Cardiac muscle cell (in vitro differentiated cells and primary cell): ENCODE measurements around the gene CEP290. TPM values are rescaled to one million over a fixed set of nuclear protein-coding genes. Genes with fewer than 3 reads are reported as not detected.

Source experiments
- DNase-seq, 2 donors: peaks; one replicate each; pipeline versions ENCODE4 v3.0.0 to v3.0.0-alpha.2; 2010 to 2017; ENCODE audit warnings: low read depth in 1 of 2, low spot score in 1 of 2
- H3K27ac ChIP-seq: fragments of 200-600 bp; sonication (generic); 2 replicates; pipeline ENCODE4 v1.5.1; 2016
- H3K27me3 ChIP-seq: fragments of 200-600 bp; sonication (generic); 2 replicates; pipeline ENCODE4 v1.6.0; 2016; ENCODE audit warnings: control low read depth
- H3K36me3 ChIP-seq: fragments of 200-600 bp; sonication (generic); 2 replicates; pipeline ENCODE4 v1.5.1; 2016; ENCODE audit warnings: control low read depth
- H3K4me1 ChIP-seq: fragments of 200-600 bp; sonication (generic); 2 replicates; pipeline ENCODE4 v1.8.1; 2017; ENCODE audit warnings: low read depth, mild to moderate bottlenecking, mixed run types
- H3K4me3 ChIP-seq: fragments of 200-600 bp; sonication (generic); 2 replicates; pipeline ENCODE4 v1.5.1; 2016; ENCODE audit warnings: mild to moderate bottlenecking
- H3K9me3 ChIP-seq: fragments of 200-600 bp; sonication (generic); 2 replicates; pipeline ENCODE4 v1.5.1; 2017; ENCODE audit warnings: low read depth, mild to moderate bottlenecking, control low read depth
- CTCF ChIP-seq: IDR thresholded peaks from 2 replicates; pipeline ENCODE4 v1.5.1; 2012; ENCODE audit warnings: low read depth, mild to moderate bottlenecking, low read length
- polyA plus RNA-seq: library from polyadenylated mRNA; unstranded; fragments of >200 nt; fragmentation: Nextera tagmentation; extraction: Ambion mirVana; gene quantifications from 2 replicates; pipeline ENCODE4 v1.2.1, GENCODE V29; 2016
- total RNA-seq: library from RNA; depleted of rRNA; stranded (reverse); fragments of >200 nt; gene quantifications from 2 replicates; pipeline ENCODE4 v1.2.3, GENCODE V29; 2016

Gene CEP290
- total and polyA plus RNA-seq, 2 experiments from 2014 or later: 16.7 to 32.4 TPM

DNA sequence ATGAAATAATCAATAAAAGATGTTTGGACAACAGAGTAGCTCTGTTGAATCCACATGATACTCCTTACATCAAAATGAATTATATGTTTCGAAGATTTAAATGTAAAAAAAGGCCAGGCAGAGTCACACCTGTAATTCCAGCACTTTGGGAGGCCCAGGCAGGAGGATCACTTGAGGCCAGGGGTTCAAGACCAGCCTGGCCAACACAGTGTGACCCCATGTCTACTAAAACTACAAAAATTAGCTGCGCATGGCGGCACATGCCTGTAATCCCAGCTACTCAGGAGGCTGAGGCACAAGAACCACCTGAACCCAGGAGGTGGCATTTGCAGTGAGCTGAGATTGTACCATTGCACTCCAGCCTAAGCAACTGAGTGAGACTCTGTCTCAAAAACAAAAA, 14.8 kb downstream of the CEP290 start:
- Histone ChIP-seq H3K27ac (no peak overlapping the region), H3K4me1 (no peaks in the 10 kb centered on the region), H3K9me3 (no peaks in the 10 kb centered on the region), H3K4me3 (no peak overlapping the region), H3K27me3 (no peaks in the 10 kb centered on the region), H3K36me3 (peaks cover 36% of the 10 kb centered on the region)
- TF ChIP-seq CTCF: no peak
- no peak for DNase-seq

- peaks cover 39% of the 10 kb centered on the region for H3K36me3 ChIP-seq
Observed at GRCh38 chr12:88122666-88123065, 19.2 kb downstream of the CEP290 start.

DNA sequence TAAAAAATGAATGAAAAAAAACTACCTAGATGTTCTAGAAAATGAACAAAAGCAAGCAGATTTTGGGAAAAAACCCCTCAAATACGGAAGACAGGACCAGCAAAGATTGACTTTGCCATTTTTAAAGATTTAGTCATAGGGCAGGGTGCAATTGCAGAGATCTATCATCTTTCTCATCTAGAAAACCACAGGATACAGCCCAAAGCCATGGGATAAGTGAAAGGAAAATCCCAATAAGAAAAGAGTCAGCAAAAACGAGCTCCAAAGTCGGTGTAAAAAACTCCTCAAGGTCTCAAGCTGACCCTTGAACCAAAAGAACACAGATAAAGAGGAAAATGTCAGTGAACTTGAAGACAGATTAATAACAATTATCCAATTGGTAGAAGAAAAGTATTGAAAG, 28.0 kb downstream of the CEP290 start:
- Histone ChIP-seq H3K27me3 (no peaks in the 10 kb centered on the region), H3K9me3 (no peaks in the 10 kb centered on the region), H3K4me1 (no peaks in the 10 kb centered on the region), H3K4me3 (no peak overlapping the region), H3K27ac (no peak overlapping the region), H3K36me3 (peaks cover 42% of the 10 kb centered on the region)
- no peak for TF ChIP-seq CTCF
- peak in 1 of 2 donors; percentile 1 for DNase-seq

More at GRCh38 chr12:88122666-88123065, 19.2 kb downstream of the CEP290 start:
- Histone ChIP-seq H3K4me3 (no peak overlapping the region), H3K27me3 (no peaks in the 10 kb centered on the region), H3K27ac (no peak overlapping the region), H3K9me3 (no peaks in the 10 kb centered on the region), H3K4me1 (no peaks in the 10 kb centered on the region)
- TF ChIP-seq CTCF: no peak
- DNase-seq: no peak

DNA sequence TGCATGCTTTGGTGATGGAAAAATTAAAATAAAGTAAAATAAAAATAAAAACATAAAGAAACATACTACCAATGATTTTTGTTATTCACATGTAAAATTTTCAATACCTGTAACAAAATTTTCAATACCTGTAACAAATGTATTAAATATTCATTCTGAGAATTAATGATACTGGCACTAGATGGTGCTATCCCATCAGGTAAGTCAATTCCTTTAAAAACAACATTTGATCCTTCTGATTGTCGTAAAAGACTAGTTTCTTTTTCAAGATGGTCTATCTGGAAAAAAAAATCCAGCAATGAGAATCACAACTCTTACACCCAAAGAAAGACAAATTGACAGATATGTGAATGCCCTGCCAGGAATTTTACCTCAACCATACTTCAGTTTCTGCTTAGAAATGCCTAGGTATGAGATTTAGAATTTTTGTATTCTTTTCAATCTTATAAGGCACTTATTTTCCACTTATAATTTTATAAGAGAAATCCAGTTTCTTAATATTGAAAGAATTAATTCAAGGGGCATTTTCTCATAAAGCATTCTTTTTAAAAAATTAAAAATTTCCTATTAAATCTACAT, 30.7 kb downstream of the CEP290 start:
- no peak overlapping the region for H3K4me3 ChIP-seq
- DNase-seq: peak; percentile 20 to 63
- H3K9me3 ChIP-seq: no peaks in the 10 kb centered on the region
- H3K36me3 ChIP-seq: peaks cover 36% of the 10 kb centered on the region
- peak; percentile 30 for TF ChIP-seq CTCF
- H3K27ac ChIP-seq: no peak overlapping the region
- H3K4me1 ChIP-seq: no peaks in the 10 kb centered on the region
- no peaks in the 10 kb centered on the region for H3K27me3 ChIP-seq

GRCh38 chr12:88108021-88108420, 33.9 kb downstream of the CEP290 start:
- Histone ChIP-seq H3K27me3 (no peaks in the 10 kb centered on the region), H3K27ac (no peak overlapping the region), H3K9me3 (no peaks in the 10 kb centered on the region), H3K4me1 (no peaks in the 10 kb centered on the region), H3K36me3 (peaks cover 29% of the 10 kb centered on the region), H3K4me3 (no peak overlapping the region)
- peak in 1 of 2 donors; percentile 37 for DNase-seq
- no peak for TF ChIP-seq CTCF
